ENCODE measurements around the gene RAPGEF5.
A peak's percentile ranks its signal among the peaks of the same experiment; 100 is the strongest.
"Not testable (repeated sequence)": the region's sequence is repeated elsewhere in the genome, so short reads cannot be mapped to it uniquely, and the experiment has no call there.

RAPGEF5 gene

GRCh38 chr7:22117222-22117621, 239.7 kb downstream of the RAPGEF5 start:
- no peak for DNase-seq (ENCODE audit: low spot score)

- DNase-seq (ENCODE audit: low spot score) = no peak
These were observed 240.4 kb downstream of the RAPGEF5 start for GRCh38 chr7:22116451-22117030.

- no peak for DNase-seq (ENCODE audit: low spot score)
These were observed 241.3 kb downstream of the RAPGEF5 start for GRCh38 chr7:22115689-22116088.

GRCh38 chr7:22114440-22114981, 242.4 kb downstream of the RAPGEF5 start:
- DNase-seq (ENCODE audit: low spot score) = no peak

GRCh38 chr7:22113041-22113440, 243.9 kb downstream of the RAPGEF5 start:
- no peak for DNase-seq (ENCODE audit: low spot score)

- no peak for DNase-seq (ENCODE audit: low spot score)
These were observed 245.3 kb downstream of the RAPGEF5 start for GRCh38 chr7:22111661-22112060.

- no peak for DNase-seq (ENCODE audit: low spot score)
These were observed 246.1 kb downstream of the RAPGEF5 start for GRCh38 chr7:22110881-22111280.

GRCh38 chr7:22110227-22110839, 246.6 kb downstream of the RAPGEF5 start:
- DNase-seq (ENCODE audit: low spot score) = peak; percentile 83

- peak; percentile 27 for DNase-seq (ENCODE audit: low spot score)
These were observed 247.2 kb downstream of the RAPGEF5 start for GRCh38 chr7:22109761-22110160.

GRCh38 chr7:22108151-22108845, 248.7 kb downstream of the RAPGEF5 start:
- DNase-seq (ENCODE audit: low spot score) = no peak

- DNase-seq (ENCODE audit: low spot score) = no peak
These were observed 251.4 kb downstream of the RAPGEF5 start for GRCh38 chr7:22105550-22105949.

GRCh38 chr7:22094413-22095342, 262.3 kb downstream of the RAPGEF5 start:
- DNase-seq (ENCODE audit: low spot score) = peak; percentile 15

GRCh38 chr7:22093936-22094335, 263.0 kb downstream of the RAPGEF5 start:
- DNase-seq (ENCODE audit: low spot score) = no peak

- no peak for DNase-seq (ENCODE audit: low spot score)
These were observed 264.0 kb downstream of the RAPGEF5 start for GRCh38 chr7:22093001-22093400.

GRCh38 chr7:22090958-22091525, 265.9 kb downstream of the RAPGEF5 start:
- not testable (repeated sequence) for DNase-seq (ENCODE audit: low spot score)

- DNase-seq (ENCODE audit: low spot score) = no peak
These were observed 266.4 kb downstream of the RAPGEF5 start for GRCh38 chr7:22090512-22090911.

- no peak for DNase-seq (ENCODE audit: low spot score)
These were observed 266.8 kb downstream of the RAPGEF5 start for GRCh38 chr7:22090107-22090506.

- no peak for DNase-seq (ENCODE audit: low spot score)
These were observed 268.1 kb downstream of the RAPGEF5 start for GRCh38 chr7:22088827-22089226.

- DNase-seq (ENCODE audit: low spot score) = no peak
These were observed 269.1 kb downstream of the RAPGEF5 start for GRCh38 chr7:22087861-22088260.

- no peak for DNase-seq (ENCODE audit: low spot score)
These were observed 273.2 kb downstream of the RAPGEF5 start for GRCh38 chr7:22083704-22084240.
